RWPE2 (cell line): Measurements from ENCODE around the gene CNST.
A peak's percentile ranks its signal among the peaks of the same experiment; 100 is the strongest.
"Not testable (repeated sequence)": the region's sequence is repeated elsewhere in the genome, so short reads cannot be mapped to it uniquely, and the experiment has no call there.

Experiments
- ATAC-seq: fragments of 200-7000 bp; cut with Tn5 transposase; 3 replicates; pipeline ENCODE4 v1.9.1; 2021; ENCODE audit warnings: low read depth
- DNase-seq: peaks from one replicate; pipeline ENCODE4 v3.0.0-alpha.2; 2020; ENCODE audit warnings: low spot score
- H3K27ac ChIP-seq: fragments of 450-650 bp; 2 replicates; pipeline ENCODE4 v1.5.1; 2017; ENCODE audit warnings: mild to moderate bottlenecking; ENCODE audit not compliant: poor library complexity, severe bottlenecking
- H3K27me3 ChIP-seq: fragments of 250-450 bp; sonication (Bioruptor Pico); 2 replicates; pipeline ENCODE4 v1.5.1; 2021; ENCODE audit warnings: mild to moderate bottlenecking, moderate library complexity; ENCODE audit not compliant: insufficient read depth, poor library complexity, severe bottlenecking
- H3K36me3 ChIP-seq: fragments of 250-450 bp; sonication (Bioruptor Pico); 2 replicates; pipeline ENCODE4 v1.5.1; 2020; ENCODE audit warnings: low read depth, mild to moderate bottlenecking, moderate library complexity
- H3K4me1 ChIP-seq: fragments of 250-450 bp; sonication (Bioruptor Pico); 2 replicates; pipeline ENCODE4 v1.5.1; 2021; ENCODE audit warnings: mild to moderate bottlenecking, moderate library complexity; ENCODE audit not compliant: insufficient read depth, poor library complexity, severe bottlenecking
- H3K4me3 ChIP-seq: fragments of 250-450 bp; sonication (Bioruptor Pico); 2 replicates; pipeline ENCODE4 v1.5.1; 2021; ENCODE audit warnings: mild to moderate bottlenecking, moderate library complexity; ENCODE audit not compliant: severe bottlenecking
- H3K9me3 ChIP-seq: fragments of 250-450 bp; sonication (Bioruptor Pico); 2 replicates; pipeline ENCODE4 v1.5.1; 2021; ENCODE audit warnings: mild to moderate bottlenecking, moderate library complexity; ENCODE audit not compliant: severe bottlenecking
- CTCF ChIP-seq: fragments of 450-650 bp; IDR thresholded peaks from one replicate; pipeline ENCODE4 v1.5.1; 2017; ENCODE audit warnings: mild to moderate bottlenecking, moderate library complexity; ENCODE audit not compliant: poor library complexity, severe bottlenecking

CNST gene

GRCh38 chr1:246583056-246583440 is 16.8 kb downstream of the CNST start:
- Histone ChIP-seq H3K36me3 (no peaks in the 10 kb centered on the region), H3K27ac (no peak overlapping the region), H3K4me3 (no peak overlapping the region), H3K4me1 (peaks cover 20% of the 10 kb centered on the region), H3K9me3 (no peaks in the 10 kb centered on the region), H3K27me3 (no peaks in the 10 kb centered on the region)
- DNase-seq (no peak), ATAC-seq (no peak)
- no peak for TF ChIP-seq CTCF

- H3K9me3 ChIP-seq = no peaks in the 10 kb centered on the region
- peaks cover 25% of the 10 kb centered on the region for H3K4me1 ChIP-seq
- TF ChIP-seq CTCF = no peak
- no peak for ATAC-seq
- H3K4me3 ChIP-seq = no peak overlapping the region
- no peaks in the 10 kb centered on the region for H3K36me3 ChIP-seq
- H3K27me3 ChIP-seq = no peaks in the 10 kb centered on the region
- no peak for DNase-seq
- H3K27ac ChIP-seq = no peak overlapping the region
These were observed 17.4 kb downstream of the CNST start for GRCh38 chr1:246583448-246584185.

- Histone ChIP-seq H3K4me1 (peaks cover 27% of the 10 kb centered on the region), H3K36me3 (no peaks in the 10 kb centered on the region), H3K27me3 (no peaks in the 10 kb centered on the region), H3K4me3 (no peak overlapping the region), H3K9me3 (no peaks in the 10 kb centered on the region), H3K27ac (peak overlapping the region; percentile 62)
- TF ChIP-seq CTCF = no peak
- ATAC-seq (no peak), DNase-seq (no peak)
These were observed 20.8 kb downstream of the CNST start for GRCh38 chr1:246587032-246587431.

- H3K4me3 ChIP-seq = no peak overlapping the region
- ATAC-seq (peak; percentile 50; the same call in 1 of the 3 replicates), DNase-seq (no peak)
- peaks cover 27% of the 10 kb centered on the region for H3K4me1 ChIP-seq
- H3K27me3 ChIP-seq = no peaks in the 10 kb centered on the region
- H3K9me3 ChIP-seq = no peaks in the 10 kb centered on the region
- H3K27ac ChIP-seq = peak overlapping the region; percentile 62
- TF ChIP-seq CTCF = no peak
- H3K36me3 ChIP-seq = no peaks in the 10 kb centered on the region
These were observed 21.4 kb downstream of the CNST start for GRCh38 chr1:246587606-246588005.

GRCh38 chr1:246588159-246588721 is 22.0 kb downstream of the CNST start:
- H3K36me3 ChIP-seq = no peaks in the 10 kb centered on the region
- peaks cover 25% of the 10 kb centered on the region for H3K4me1 ChIP-seq
- DNase-seq (no peak), ATAC-seq (peak; percentile 93)
- no peak overlapping the region for H3K4me3 ChIP-seq
- no peaks in the 10 kb centered on the region for H3K9me3 ChIP-seq
- no peaks in the 10 kb centered on the region for H3K27me3 ChIP-seq
- no peak for TF ChIP-seq CTCF
- H3K27ac ChIP-seq = peak overlapping the region; percentile 62

GRCh38 chr1:246589919-246590318 is 23.7 kb downstream of the CNST start:
- H3K36me3 ChIP-seq, ATAC-seq, H3K27ac ChIP-seq: not testable (repeated sequence)

More at GRCh38 chr1:246589919-246590318, 23.7 kb downstream of the CNST start:
- H3K27me3 ChIP-seq, H3K4me3 ChIP-seq, H3K9me3 ChIP-seq, DNase-seq: not testable (repeated sequence)
- H3K4me1 ChIP-seq = peaks cover 20% of the 10 kb centered on the region
